ENCODE data around the gene LMF1. TPM values are rescaled to one million over a fixed set of nuclear protein-coding genes. Genes with fewer than 3 reads are reported as not detected.

The LMF1 gene
- total and polyA plus RNA-seq, 2 of the 8 experiments (the other 6 are each of a cell fraction or from before 2014, with no cell fraction given) = 3.5 to 9.1 TPM

DNA sequence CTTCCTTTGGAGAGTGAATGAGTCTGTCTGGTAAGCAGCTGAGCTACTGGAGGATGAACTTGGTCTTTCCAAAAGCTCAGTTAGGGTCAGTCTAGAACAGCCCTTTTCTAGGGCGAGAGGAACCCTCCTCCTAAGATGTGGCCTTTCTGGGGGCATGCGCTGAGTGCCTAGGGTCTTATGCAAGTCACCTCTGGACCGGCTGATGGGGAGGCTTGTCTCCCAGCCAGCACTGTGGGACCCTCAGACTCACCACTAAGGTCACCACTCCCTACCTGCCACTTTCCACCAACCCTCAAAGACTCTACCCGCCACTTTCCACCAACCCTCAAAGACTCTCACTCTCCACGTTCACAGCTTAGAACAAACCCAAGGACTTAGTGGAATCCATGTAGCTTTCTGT is 26.8 kb downstream of the LMF1 start:
- Histone ChIP-seq H3K23ac (ENCODE audit: insufficient read length) (no peak overlapping the region), H3K27ac (ENCODE audit: low read depth, low read length) (no peak overlapping the region), H3K4me1 (replicated peaks in 1 of 4; ENCODE audit: control insufficient read depth in 3 of 4, insufficient read depth in 4 of 4, low read length in 3 of 4) (no peaks in the 10 kb centered on the region), H4K91ac (replicated peaks; ENCODE audit: insufficient read length, low read length) (no peak overlapping the region), H3K79me2 (ENCODE audit: control insufficient read depth in 1 of 2, insufficient read depth in 2 of 2, low read length in 2 of 2) (no peaks in the 10 kb centered on the region), H3K18ac (ENCODE audit: extremely low read depth, low read length) (no peak overlapping the region), H2AK5ac (ENCODE audit: low read depth, low read length) (no peak overlapping the region), H3K4ac (replicated peaks; ENCODE audit: insufficient read length, low read depth, low read length) (no peak overlapping the region), H2BK5ac (ENCODE audit: low read depth, low read length) (no peak overlapping the region), H3K56ac (replicated peaks; ENCODE audit: insufficient read length, low read depth, low read length) (no peak overlapping the region), H3K4me2 (ENCODE audit: insufficient read depth in 1 of 2, low read depth in 2 of 2, low read length in 2 of 2) (no peak overlapping the region), H3K23me2 (ENCODE audit: low read depth, low read length) (no peaks in the 10 kb centered on the region), H3K27me3 (replicated peaks in 1 of 4; ENCODE audit: control insufficient read depth in 3 of 4, extremely low read depth in 1 of 4, insufficient read depth in 3 of 4, low read length in 3 of 4) (no peaks in the 10 kb centered on the region), H2BK15ac (ENCODE audit: low read length) (no peak overlapping the region), H3K4me3 (ENCODE audit: extremely low read depth in 1 of 4, insufficient read depth in 2 of 4, low read depth in 3 of 4, low read length in 4 of 4) (no peak overlapping the region), H3K14ac (ENCODE audit: insufficient read length) (no peak overlapping the region), H3K9me3 (ENCODE audit: insufficient read depth in 2 of 2, low read depth in 1 of 2, low read length in 1 of 2) (peaks cover 28 to 37% of the 10 kb centered on the region in 2 experiments), H3K36me3 (ENCODE audit: control insufficient read depth in 2 of 4, insufficient read depth in 4 of 4, low read length in 3 of 4) (no peaks in the 10 kb centered on the region), H4K5ac (ENCODE audit: insufficient read length, low read depth, low read length) (no peak overlapping the region), H3K79me1 (ENCODE audit: low read depth, low read length) (no peaks in the 10 kb centered on the region), H4K20me1 (replicated peaks in 1 of 2; ENCODE audit: control insufficient read depth in 1 of 2, insufficient read depth in 2 of 2, low read length in 2 of 2) (no peaks in the 10 kb centered on the region), H3K9ac (replicated peaks in 1 of 4; ENCODE audit: extremely low read depth in 1 of 4, low read depth in 3 of 4, low read length in 3 of 4) (no peak overlapping the region), H2BK120ac (replicated peaks; ENCODE audit: low read depth, low read length) (no peak overlapping the region), H2AFZ (ENCODE audit: low read length) (no peak overlapping the region), H2BK20ac (ENCODE audit: low read length) (no peak overlapping the region), H2BK12ac (ENCODE audit: low read depth, low read length) (no peak overlapping the region), H4K8ac (ENCODE audit: extremely low read depth, insufficient read depth, low read length) (no peak overlapping the region)
- ChIA-PET CTCF (ENCODE audit: partially characterized antibody) (no interaction called here), POLR2A (ENCODE audit: partially characterized antibody) (no interaction called here)
- no peak for TF ChIP-seq RAD21 (IDR thresholded peaks at IDR 0.05 in 1 of 2, conservative IDR thresholded peaks at IDR 0.05 in 1 of 2; ENCODE audit: low read depth in 2 of 2, low read length in 2 of 2)
- TF ChIP-seq, protein P1, sequence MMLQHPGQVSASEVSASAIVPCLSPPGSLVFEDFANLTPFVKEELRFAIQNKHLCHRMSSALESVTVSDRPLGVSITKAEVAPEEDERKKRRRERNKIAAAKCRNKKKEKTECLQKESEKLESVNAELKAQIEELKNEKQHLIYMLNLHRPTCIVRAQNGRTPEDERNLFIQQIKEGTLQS (IDR thresholded peaks at IDR 0.05; ENCODE audit: insufficient read depth, low read depth, low read length) = no peak
- no peak for TF ChIP-seq EP300 (IDR thresholded peaks at IDR 0.05; ENCODE audit: borderline replicate concordance in 1 of 2, low read depth in 2 of 2, low read length in 2 of 2)
- TF ChIP-seq TEAD4 (IDR thresholded peaks at IDR 0.05; ENCODE audit: low read depth, low read length) = no peak
- TF ChIP-seq SIX5 (IDR thresholded peaks at IDR 0.05; ENCODE audit: low read depth, low read length) = no peak
- TF ChIP-seq CHD2 (IDR thresholded peaks at IDR 0.05; ENCODE audit: low read length) = no peak
- TF ChIP-seq NANOG (IDR thresholded peaks at IDR 0.05; ENCODE audit: insufficient read depth, low read depth, low read length, poor library complexity, severe bottlenecking) = no peak
- no peak for FAIRE-seq
- DNase-seq (ENCODE audit: low read depth in 1 of 2, low spot score in 2 of 2) = no peak
- 88% methylated on average over 5 of the region's 5 CpGs; no CpG with 5 or more reads in 1 of the 2 experiments for WGBS, 2 experiments (ENCODE audit: extremely low coverage in 1 of 2, insufficient coverage in 1 of 2, insufficient read length in 1 of 2, insufficient replicate concordance in 2 of 2, low coverage in 1 of 2, low lambda C conversion rate in 2 of 2, missing lambda C conversion rate in 1 of 2)

Data from H1 (cell line).